HepG2 (cell line): ENCODE results near the gene CYB5A. TPM values are rescaled to one million over a fixed set of nuclear protein-coding genes. Genes with fewer than 3 reads are reported as not detected.

Experiments
- ATF3 ChIP-seq: sonication (generic); formaldehyde crosslinking; IDR thresholded peaks from 2 replicates; pipeline ENCODE4 v1.4.0; 2020; ENCODE audit warnings: missing genetic modification reagents
- DMAP1 ChIP-seq: IDR thresholded peaks from 2 replicates; pipeline ENCODE4 v1.6.1; 2016
- E2F5 ChIP-seq: sonication (generic); formaldehyde crosslinking; conservative IDR thresholded peaks from 2 replicates; pipeline ENCODE4 v1.4.0; 2020; ENCODE audit warnings: missing genetic modification reagents
- ETS1 ChIP-seq: sonication (generic); formaldehyde crosslinking; IDR thresholded peaks from 2 replicates; pipeline ENCODE4 v1.4.0; 2020; ENCODE audit warnings: missing genetic modification reagents
- HMG20B ChIP-seq: conservative IDR thresholded peaks from 2 replicates; pipeline ENCODE4 v1.6.1; 2016; ENCODE audit warnings: missing genetic modification reagents, missing compliant biosample characterization
- KLF12 ChIP-seq: sonication (generic); formaldehyde crosslinking; IDR thresholded peaks from 2 replicates; pipeline ENCODE4 v1.4.0; 2020; ENCODE audit warnings: missing genetic modification reagents, borderline replicate concordance
- LBX2 ChIP-seq: sonication (generic); formaldehyde crosslinking; IDR thresholded peaks from 2 replicates; pipeline ENCODE4 v1.5.0; 2020; ENCODE audit warnings: missing genetic modification reagents, mild to moderate bottlenecking, borderline replicate concordance
- MBNL3 ChIP-seq: fragments of 250-450 bp; sonication (Bioruptor Pico); conservative IDR thresholded peaks from 2 replicates; pipeline ENCODE4 v1.8.0; 2022; ENCODE audit warnings: mild to moderate bottlenecking, inconsistent platforms
- NFE2L2 ChIP-seq: fragments of 150-350 bp; IDR thresholded peaks from 2 replicates; pipeline ENCODE4 v1.6.1; 2014; ENCODE audit warnings: low read length
- PHB2 ChIP-seq: fragments of 450-650 bp; IDR thresholded peaks from 2 replicates; pipeline ENCODE4 v1.6.1; 2018; ENCODE audit not compliant: partially characterized antibody
- PTBP1 ChIP-seq: fragments of 200-400 bp; formaldehyde crosslinking; IDR thresholded peaks from 2 replicates; pipeline ENCODE4 v1.6.1; 2018; ENCODE audit warnings: low read length, low read depth; ENCODE audit not compliant: poor library complexity, severe bottlenecking
- SALL2 ChIP-seq: sonication (generic); formaldehyde crosslinking; IDR thresholded peaks from 2 replicates; pipeline ENCODE4 v1.8.1; 2023; ENCODE audit warnings: mild to moderate bottlenecking, missing genetic modification reagents, inconsistent platforms
- SCMH1 ChIP-seq: sonication (generic); formaldehyde crosslinking; IDR thresholded peaks from 2 replicates; pipeline ENCODE4 v1.9.0; 2021; ENCODE audit warnings: missing genetic modification reagents, mild to moderate bottlenecking, borderline replicate concordance
- ZBTB14 ChIP-seq: sonication (generic); formaldehyde crosslinking; IDR thresholded peaks from 2 replicates; pipeline ENCODE4 v1.4.0; 2020; ENCODE audit warnings: missing genetic modification reagents
- ZBTB26 ChIP-seq: IDR thresholded peaks from 2 replicates; pipeline ENCODE4 v1.6.1; 2016; ENCODE audit warnings: missing compliant biosample characterization, missing genetic modification reagents, borderline replicate concordance
- ZBTB34 ChIP-seq: sonication (generic); formaldehyde crosslinking; IDR thresholded peaks from 2 replicates; pipeline ENCODE4 v1.8.0; 2022; ENCODE audit warnings: mild to moderate bottlenecking, missing genetic modification reagents
- ZC3H13 ChIP-seq: sonication (generic); formaldehyde crosslinking; IDR thresholded peaks from 2 replicates; pipeline ENCODE4 v1.8.1; 2023; ENCODE audit warnings: mild to moderate bottlenecking, missing genetic modification reagents, moderate library complexity
- ZFX ChIP-seq: sonication (generic); formaldehyde crosslinking; IDR thresholded peaks from 2 replicates; pipeline ENCODE4 v1.4.0; 2020; ENCODE audit warnings: mild to moderate bottlenecking, low read depth, missing genetic modification reagents, moderate library complexity
- ZMYM3 ChIP-seq: sonication (generic); formaldehyde crosslinking; IDR thresholded peaks from 2 replicates; pipeline ENCODE4 v1.5.1; 2020; ENCODE audit warnings: mild to moderate bottlenecking, missing genetic modification reagents
- ZNF17 ChIP-seq: sonication (generic); formaldehyde crosslinking; IDR thresholded peaks from 2 replicates; pipeline ENCODE4 v1.5.0; 2020; ENCODE audit warnings: mild to moderate bottlenecking, missing genetic modification reagents
- ZNF264 ChIP-seq: sonication (generic); formaldehyde crosslinking; IDR thresholded peaks from 2 replicates; pipeline ENCODE4 v1.4.0; 2020; ENCODE audit warnings: missing genetic modification reagents
- ZNF383 ChIP-seq: sonication (generic); formaldehyde crosslinking; IDR thresholded peaks from 2 replicates; pipeline ENCODE4 v1.4.0; 2020; ENCODE audit warnings: missing genetic modification reagents, mild to moderate bottlenecking, borderline replicate concordance
- ZNF484 ChIP-seq: sonication (generic); formaldehyde crosslinking; IDR thresholded peaks from 2 replicates; pipeline ENCODE4 v1.5.1; 2020; ENCODE audit warnings: mild to moderate bottlenecking, low read depth, missing genetic modification reagents, borderline replicate concordance
- ZSCAN21 ChIP-seq: sonication (generic); formaldehyde crosslinking; IDR thresholded peaks from 2 replicates; pipeline ENCODE4 v1.8.0; 2022; ENCODE audit warnings: mild to moderate bottlenecking, missing genetic modification reagents, moderate library complexity, borderline replicate concordance
- polyA plus RNA-seq, 8 experiments: library from polyadenylated mRNA; depleted of rRNA in 3 of 8; stranded (reverse) in 7 of 8; unstranded in 1 of 8; fragments of >200 nt; fragmentation: Illumina TruSeq in 4 of 8; extraction: Trizol in 4 of 8; gene quantifications; 2 replicates each; pipeline versions ENCODE4 v1.2.1 to v1.2.3, GENCODE V29; 2011 to 2016; ENCODE audit warnings: low read depth in 4 of 8, missing spikeins in 1 of 8, mixed read lengths in 1 of 8; ENCODE audit not compliant: insufficient read depth in 1 of 8
- total RNA-seq, 5 experiments: library from RNA; depleted of rRNA; stranded (reverse); fragments of >200 nt; fragmentation: Illumina TruSeq; extraction: Trizol; gene quantifications; 2 replicates each; pipeline ENCODE4 v1.2.3, GENCODE V29; 2016; ENCODE audit warnings: low read depth in 1 of 5

The CYB5A gene
- total and polyA plus RNA-seq, 2 of the 13 experiments (the other 11 are each of a cell fraction or from before 2014, with no cell fraction given), result 215 to 356 TPM

- TF ChIP-seq ZBTB26 (CRISPR knock-in tag), result no peak
- no peak for TF ChIP-seq ETS1 (CRISPR knock-in tag)
- 0 out of 2 replicates have a peak, but pooled peaks have one; percentile 47 for TF ChIP-seq ZNF264
- TF ChIP-seq ZC3H13 (CRISPR knock-in tag), result no peak
- no peak for TF ChIP-seq SALL2 (CRISPR knock-in tag)
- 0 out of 2 replicates have a peak, but pooled peaks have one; percentile 26 for TF ChIP-seq ATF3 (CRISPR knock-in tag)
- no peak for TF ChIP-seq ZFX (CRISPR knock-in tag)
- TF ChIP-seq ZMYM3 (CRISPR knock-in tag), result no peak
- no peak for TF ChIP-seq LBX2
- no peak for TF ChIP-seq DMAP1 (CRISPR knock-in tag)
- TF ChIP-seq HMG20B (CRISPR knock-in tag), result no peak
- TF ChIP-seq ZBTB34 (CRISPR knock-in tag), result no peak
- no peak for TF ChIP-seq SCMH1 (CRISPR knock-in tag)
- no peak for TF ChIP-seq ZNF383
- no peak for TF ChIP-seq KLF12 (CRISPR knock-in tag)
- no peak for TF ChIP-seq NFE2L2
- TF ChIP-seq E2F5, result no peak
- TF ChIP-seq PHB2, result no peak
- no peak for TF ChIP-seq PTBP1
- no peak for TF ChIP-seq ZNF484
- no peak for TF ChIP-seq ZBTB14 (CRISPR knock-in tag)
- TF ChIP-seq ZSCAN21 (CRISPR knock-in tag), result no peak
- no peak for TF ChIP-seq MBNL3 (CRISPR knock-in tag)
- no peak for TF ChIP-seq ZNF17 (CRISPR knock-in tag)
Measured at GRCh38 chr18:74225193-74225840, 66.4 kb downstream of the CYB5A start (continued).
